CD4-positive, alpha-beta T cell treated with Interleukin-4 for 4 hours (primary cell): ENCODE data around the gene BRF1.
A peak's percentile ranks its signal among the peaks of the same experiment; 100 is the strongest.
"Not testable (repeated sequence)": the region's sequence is repeated elsewhere in the genome, so short reads cannot be mapped to it uniquely, and the experiment has no call there.

ENCODE experiments used
- DNase-seq: peaks from one replicate; pipeline ENCODE4 v3.0.0-alpha.2; 2020

BRF1 gene

DNA sequence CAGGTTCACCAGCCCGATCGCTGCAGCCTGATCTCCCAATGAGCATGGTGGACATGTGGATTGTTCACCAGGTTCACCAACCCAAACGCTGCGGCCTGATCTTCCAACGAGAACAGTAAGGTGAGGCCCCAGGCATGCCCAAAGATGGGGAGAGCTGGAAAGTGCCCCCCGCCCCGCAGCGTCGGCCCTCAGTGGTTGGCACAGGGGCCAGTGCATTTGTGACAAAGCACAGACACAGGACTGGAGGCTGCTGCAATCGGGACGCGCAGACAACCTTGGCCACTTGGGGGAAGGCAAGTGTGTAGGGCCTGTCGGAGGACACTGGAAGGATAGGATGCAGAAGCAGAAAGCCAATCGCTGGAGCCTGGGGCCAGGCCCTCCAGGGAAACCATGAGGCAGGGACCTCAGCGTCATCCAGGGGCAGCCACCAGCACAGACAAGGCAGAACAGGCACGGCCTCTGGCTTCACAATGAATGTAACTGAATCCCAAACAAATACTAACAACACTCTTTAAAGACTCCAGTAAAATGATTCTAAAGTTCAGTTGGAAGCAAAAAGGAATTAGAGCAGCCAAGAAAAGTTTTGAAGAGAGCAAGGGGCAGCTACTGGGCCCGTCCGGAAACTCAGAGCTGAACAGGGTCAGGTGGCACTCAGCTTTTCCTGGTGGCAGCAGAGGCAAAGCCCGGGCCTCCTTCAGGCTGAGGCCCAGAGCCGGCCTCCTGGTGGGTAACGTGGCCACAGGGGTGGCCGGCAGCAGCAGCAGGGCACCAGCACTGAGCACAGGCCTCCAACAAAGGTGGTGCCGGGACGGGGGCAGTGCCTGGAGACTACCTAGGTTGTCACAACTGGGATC lies 13.3 kb downstream of the BRF1 start:
- DNase-seq, result no peak

DNA sequence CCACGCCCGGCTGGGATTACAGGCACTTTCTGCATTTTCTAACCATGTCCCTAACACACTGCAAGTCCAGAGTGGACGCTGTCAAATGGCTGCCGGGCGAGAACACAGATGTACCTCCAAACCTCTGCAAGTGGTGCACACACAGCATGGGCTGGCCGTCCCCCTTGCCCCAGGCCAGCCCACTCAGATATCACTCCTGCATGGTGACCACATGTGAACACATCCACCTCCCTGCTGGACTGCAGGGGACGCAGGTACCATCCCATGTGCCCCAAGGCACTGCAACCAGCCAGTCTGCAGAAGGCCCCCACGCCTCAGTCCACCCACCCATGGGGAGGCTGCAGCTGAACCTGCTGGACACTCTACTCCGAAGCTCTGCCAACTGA lies 14.0 kb downstream of the BRF1 start:
- no peak for DNase-seq

DNA sequence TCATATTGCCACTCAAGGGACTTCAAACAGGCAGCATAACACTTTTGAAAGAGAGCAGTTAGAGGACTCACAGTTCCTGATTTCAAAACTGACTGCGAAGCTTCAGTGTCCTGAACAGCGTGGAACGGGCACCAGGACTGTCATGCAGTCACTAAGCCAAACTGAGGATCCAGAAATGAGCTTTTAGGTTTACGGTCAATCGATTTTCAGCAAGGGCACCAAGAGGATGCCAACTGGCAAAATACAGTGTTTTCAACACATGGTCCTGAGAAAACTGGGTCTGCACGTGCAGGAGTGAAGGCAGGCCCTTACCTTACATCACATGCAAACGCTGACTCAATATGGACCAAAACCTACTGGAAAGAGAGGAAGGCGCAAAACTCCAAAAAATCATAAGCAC lies 15.6 kb downstream of the BRF1 start:
- no peak for DNase-seq

DNA sequence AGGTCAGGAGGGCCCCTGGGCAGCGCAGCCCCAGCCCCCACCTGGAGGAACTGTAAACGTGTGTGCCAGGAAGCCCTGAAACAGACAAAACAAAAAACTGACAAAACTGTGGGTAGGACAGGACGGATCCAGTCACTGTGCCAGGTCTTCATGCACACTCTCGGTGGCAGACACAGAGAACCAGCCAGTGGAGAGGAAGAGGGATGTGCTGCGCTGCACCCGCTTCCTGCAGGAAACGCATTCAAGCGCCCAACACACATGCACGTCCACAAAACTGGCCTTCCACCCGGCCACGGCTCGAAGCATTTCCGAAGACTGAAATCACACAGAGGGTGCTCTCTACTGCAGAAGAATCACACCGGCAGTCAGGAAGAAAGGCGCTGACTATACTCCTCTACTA lies 16.9 kb downstream of the BRF1 start:
- no peak for DNase-seq

DNA sequence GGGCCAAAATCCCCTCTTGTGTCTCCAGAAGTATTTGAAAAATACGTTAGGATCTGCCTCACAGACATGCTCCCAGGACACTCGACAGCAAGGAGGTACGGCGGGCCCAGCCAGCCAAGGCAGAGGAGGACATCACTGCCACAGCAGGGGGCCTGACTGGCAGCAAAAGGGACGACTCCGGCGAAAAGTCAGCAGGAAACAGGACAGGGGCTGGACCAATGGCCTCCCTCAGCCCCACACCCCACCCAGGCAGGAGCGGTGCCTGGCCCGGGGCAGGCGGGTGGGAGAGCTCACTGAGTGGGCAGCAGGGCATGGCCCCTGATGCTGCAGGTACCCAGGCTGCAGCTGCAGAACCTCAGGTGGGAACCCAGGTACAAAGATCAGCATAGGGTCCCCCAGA lies 17.8 kb downstream of the BRF1 start:
- DNase-seq, result no peak

DNA sequence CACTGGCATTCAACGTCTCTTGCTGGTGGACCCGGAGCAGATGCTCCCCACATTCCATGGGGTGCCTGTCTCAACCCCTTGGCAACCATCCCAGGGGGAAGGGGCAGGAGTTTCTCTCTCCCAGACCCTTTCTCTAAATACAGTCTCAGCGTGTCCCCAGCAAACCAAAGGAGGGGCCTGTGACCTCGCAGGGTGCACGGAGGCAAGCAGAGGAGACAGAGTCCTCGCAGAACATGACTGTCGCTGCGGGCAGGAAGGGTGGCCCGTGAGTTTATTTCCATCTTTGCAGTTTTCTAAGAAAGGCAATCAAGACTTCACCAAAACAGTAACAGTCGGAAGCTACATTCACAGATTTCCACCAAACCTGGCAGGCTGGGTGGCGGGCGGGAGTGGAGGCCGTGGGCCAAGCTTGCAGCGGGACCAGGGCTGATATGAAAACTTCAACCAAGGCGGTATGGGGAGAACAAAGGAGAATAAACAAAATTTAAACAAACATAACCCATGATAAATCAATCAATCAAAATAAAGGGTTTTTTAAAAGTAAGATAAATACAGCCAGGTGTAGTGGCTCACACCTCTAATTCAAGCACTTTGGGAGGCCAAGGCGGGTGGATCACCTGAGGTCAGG lies 18.6 kb downstream of the BRF1 start:
- DNase-seq, result no peak

DNA sequence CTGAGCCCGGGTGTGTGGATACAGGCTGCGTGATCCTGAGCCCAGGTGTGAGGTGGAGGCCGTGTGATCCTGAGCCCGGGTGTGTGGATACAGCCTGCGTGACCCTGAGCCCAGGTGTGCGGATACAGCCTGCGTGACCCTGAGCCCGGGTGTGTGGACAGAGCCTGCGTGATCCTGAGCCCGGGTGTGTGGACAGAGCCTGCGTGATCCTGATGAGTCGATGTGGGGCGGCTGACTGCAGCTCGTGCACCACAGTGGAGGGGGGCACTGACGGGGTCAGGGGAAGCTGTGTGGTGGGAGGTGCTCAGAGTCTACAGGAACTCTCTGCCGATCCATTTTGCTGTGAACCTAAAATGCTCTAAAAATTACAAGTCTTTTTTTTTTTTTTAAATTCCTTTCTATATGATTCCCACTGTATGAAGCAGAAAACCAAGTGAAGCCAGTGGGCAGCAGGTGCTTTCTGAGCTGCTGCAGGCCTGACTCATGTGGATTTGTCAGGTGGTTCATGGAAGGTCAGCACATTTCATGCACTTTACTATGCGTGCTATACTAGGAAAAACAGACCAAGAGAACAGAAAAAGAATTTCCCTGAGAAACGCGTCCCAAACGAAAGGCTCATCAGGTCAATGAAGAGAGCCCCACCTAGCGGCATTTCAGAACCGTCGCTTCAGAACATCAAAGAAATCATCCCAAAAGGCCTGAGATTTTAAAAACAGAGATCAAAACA lies 19.3 kb downstream of the BRF1 start:
- DNase-seq, result peak; percentile 30

DNA sequence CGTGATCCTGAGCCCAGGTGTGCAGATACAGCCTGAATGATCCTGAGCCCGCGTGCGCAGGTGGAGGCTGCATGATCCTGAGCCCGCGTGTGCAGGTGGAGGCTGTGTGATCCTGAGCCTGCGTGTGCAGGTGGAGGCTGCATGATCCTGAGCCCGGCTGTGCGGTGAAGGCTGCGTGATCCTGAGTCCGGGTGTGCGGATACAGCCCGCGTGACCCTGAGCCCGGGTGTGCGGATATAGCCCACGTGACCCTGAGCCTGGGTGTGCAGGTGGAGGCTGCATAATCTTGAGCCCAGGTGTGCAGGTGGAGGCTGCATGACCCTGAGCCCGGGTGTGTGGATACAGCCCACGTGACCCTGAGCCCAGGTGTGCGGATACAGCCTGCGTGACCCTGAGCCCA lies 20.3 kb downstream of the BRF1 start:
- no peak for DNase-seq

DNA sequence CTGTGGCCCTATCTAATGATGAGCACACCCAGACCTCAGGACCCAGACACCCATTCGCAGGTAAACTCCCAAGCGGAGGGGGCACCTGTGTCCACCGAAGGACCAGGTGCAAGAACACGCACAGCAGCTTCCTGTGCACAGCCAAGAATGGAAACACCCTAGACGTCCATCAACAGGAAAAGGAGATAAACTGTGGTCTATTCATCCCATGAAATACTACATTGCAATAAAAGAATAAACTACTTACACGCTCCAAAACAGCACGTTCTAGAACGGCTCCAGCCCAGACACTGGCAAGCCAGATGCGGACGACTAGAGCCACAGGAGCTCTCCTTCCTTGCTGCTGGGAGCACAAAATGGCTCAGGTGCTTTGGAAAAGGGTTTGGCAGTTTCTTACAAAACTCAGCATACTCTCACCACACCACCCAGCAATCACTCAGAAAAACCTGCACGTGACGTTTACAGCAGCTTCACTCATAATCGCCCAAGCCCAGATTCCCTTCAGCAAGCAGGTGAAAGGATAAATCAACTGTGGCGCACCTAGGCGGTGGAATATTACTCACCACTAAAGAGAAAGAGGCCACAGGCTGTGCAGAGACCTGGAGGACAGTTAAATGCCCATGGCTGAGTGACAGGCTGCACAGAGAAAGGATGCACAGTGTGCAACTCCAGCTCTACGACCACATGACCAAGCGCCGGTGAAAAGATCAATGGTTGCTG lies 21.0 kb downstream of the BRF1 start:
- no peak for DNase-seq

DNA sequence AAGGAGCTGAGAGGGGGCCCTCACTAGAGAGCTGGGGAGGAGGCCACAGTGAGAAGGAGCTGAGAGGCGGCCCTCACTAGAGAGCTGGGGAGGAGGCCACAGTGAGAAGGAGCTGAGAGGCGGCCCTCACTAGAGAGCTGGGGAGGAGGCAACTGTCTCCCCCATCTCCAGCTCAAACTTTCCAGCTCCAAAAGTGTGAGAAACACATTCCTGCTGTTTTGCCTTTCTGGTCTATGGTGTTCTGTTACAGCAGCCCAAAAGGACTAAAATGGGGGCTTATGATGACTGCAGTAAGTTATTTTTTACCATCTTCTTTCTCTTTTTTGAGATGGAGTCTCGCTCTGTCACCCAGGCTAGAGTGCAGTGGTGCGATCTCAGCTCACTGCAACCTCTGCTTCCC lies 23.4 kb downstream of the BRF1 start:
- not testable (repeated sequence) for DNase-seq

DNA sequence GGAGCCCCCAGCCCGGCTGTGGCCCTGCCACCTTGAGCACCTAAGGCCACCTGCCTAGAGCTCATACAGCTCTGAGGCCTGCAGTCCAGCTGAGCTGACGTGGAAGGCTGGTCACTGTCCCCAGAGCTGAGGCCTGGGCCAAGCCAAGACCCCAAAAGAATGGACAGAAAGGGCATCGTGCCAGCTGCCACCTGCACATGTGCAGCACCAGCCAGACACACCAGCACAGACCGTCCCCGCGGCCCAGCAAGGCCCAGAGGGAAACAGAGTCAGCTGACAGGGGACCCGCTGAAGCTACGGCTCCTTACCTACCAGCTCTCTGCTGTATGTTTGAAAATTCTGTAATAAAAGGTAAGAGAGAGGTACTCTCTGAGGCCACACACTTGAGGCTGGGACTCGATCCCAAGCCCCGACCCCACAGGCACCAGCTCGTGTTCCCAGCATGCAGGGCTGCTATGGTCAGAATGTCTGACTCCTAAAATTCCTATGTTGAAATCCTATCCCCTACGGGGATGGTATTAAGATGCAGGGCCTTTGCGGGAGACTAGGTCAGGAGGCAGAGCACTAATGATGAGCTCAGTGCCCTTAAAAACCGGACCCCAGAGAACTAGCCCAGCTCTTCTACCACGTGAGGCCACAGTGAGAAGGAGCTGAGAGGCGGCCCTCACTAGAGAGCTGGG lies 25.4 kb downstream of the BRF1 start:
- no peak for DNase-seq

DNA sequence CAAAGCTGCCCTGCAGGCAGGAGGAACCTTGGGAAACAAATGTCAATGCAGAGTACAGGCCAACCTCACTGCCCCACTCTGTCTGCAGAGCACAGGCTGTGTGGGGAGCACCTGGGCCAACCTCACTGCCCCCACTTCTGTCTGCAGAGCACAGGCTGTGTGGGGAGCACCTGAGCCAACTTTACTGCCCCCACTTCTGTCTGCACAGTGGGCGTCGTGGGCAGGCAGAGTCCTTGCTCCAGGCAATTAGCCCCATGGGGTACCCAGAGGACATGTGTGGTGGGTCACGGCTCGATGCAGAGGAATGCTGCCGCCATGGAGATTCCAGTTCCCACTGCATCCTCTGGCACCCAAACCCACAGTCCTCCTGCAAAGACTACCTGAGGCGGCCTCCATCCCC lies 26.2 kb downstream of the BRF1 start:
- DNase-seq, result no peak

DNA sequence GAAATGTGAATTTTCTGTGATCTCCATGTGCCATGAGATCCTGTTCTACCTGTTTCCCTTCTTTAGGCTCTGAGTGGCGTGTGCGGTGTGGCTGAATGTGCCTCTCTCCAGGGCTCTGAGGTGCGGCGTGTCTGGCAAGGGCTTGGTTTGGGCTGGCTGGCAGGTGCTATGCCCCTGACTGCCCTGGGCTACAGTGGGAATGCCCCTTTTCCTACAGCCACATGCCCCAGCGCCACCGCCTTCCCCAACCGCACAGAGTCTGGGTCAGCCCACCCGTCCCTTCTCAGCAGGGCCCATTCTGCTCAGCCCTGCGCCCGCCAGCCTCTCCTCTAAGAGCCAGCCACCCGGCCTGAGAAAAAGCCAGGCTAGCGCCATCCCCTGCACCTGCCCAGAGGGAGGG lies 27.7 kb downstream of the BRF1 start:
- DNase-seq, result no peak

DNA sequence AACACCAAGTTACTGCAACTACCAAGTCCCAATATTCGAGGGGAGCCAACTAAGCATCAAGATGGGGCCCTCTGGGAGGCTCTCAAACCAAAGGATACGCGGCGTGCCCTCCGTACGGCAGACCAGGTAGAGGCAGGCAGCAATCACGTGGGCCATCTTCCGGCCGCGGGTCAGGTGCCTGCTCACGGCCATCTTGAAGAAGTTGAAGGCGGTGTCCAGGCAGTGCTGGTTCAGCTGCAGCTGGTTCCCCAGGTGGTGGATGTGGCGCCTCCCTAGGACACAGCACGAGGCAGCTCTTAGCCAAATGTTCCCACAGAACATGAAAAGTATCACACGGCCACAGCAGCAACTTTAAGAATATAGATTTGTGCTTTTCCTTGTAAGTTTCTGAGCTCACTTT lies 28.2 kb downstream of the BRF1 start:
- no peak for DNase-seq

DNA sequence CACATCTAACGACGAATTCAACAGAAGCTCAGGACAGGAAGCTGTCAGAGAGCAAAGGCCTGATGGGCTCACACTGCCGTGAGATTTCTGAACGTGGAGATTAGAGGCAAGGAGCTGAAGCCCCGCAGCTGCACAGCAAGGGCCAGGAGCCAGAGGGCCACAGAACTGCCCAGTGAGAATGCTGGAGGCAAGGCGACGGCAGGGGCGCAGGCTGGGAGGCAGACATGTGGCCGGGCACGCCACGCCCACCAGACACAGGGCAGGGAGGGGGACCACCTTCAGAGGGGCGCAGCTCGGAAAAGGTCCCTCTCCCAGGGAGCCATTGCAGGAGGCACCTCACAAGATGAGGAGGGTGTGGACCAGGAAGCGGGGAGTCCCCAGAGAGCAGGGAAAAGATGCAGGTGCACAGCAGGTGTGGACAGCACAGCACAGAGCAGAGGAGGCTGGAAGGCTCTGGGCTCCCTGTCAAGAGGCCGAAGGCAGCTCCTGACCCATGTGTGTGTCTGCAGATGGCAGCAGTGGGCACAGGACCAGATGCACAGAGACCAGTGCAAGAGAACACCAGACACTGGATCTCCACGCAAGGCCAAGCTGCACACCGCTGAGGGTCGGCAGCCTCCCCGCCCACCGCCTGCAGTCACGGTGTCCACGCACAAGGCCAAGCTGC lies 29.4 kb downstream of the BRF1 start:
- DNase-seq, result no peak

DNA sequence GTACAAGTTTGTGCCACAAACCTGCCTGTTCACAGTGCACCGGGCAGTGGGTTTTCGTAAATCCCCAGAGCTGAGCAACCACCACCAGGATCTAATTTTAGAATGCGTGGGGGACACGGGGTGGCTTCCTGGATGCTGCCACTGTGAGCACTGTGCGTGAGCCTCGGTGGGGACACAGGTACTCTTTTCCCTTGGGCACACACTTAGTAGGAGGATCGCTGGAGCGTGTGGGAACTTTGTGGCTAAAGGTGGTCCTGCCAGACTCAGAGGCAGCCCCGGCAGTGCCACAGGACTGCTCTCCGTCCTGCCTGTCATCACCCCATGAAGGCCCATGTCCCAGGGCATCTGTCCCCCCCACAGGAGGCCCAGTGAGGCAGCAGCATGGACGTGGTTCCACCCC lies 31.4 kb downstream of the BRF1 start:
- DNase-seq, result no peak

DNA sequence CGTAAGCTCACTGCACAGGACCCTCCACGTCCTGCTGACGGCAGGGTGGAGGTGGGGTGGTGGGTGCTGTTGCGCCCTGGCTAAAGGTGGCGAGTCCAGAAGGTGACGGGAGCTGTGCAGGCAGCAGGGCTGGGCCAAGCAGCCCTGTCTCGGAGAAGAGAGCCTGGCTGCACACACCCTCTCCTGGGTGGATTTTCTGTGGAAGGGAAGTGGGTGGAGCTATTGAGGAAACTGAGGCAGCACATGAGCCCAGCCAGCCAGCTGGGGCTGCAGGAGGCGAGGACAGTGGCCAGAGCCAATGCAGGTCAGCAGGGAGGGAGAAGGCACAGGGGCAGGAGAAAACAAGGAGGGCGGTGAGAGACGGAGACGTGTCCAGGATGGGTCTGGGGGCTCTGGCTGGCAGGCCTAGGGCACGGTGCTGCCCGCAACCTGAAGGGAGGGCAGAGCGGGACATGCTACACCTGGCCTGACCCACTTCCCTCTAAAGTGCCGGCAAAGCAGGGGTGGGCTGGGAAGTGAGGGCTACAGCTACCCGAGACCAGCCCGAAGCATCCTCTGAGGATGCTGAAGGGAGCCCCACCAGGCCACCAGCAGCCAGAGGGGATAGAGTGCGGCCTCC lies 32.0 kb downstream of the BRF1 start:
- DNase-seq, result no peak

DNA sequence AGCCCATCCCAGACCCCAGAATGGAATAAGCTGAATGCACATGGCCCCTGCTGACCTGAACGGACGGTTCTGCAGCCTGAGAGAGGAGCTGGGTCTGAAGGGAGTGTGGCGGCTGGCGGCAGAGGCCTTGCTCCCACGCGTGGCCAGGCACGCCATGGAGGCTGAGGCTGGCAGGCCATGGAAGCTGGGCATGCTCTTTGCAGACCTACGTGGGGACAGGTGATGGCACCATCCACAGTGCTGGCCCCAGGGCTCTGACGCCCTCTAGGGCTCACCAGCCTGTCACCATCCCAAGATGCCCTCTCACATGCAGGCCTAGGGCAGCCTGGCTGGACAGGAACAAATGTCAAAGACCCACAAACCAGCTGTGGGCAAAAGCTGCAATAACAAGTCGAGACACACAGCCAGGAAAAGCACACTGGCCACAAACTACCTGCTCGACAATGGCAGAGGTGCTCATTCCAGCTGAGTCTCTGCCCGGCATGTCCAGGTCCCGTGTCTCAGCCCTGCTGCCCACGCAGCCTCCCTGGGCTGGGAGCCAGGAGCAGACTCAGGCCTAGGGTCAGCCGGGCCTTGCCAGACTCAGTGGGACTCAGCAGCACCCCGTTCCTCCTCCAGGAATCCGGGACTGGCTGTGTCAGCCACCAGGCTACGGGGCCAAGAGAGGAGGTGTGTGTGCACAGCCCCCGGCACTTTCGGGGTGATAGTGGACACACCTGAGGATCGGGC lies 32.8 kb downstream of the BRF1 start:
- DNase-seq, result no peak

DNA sequence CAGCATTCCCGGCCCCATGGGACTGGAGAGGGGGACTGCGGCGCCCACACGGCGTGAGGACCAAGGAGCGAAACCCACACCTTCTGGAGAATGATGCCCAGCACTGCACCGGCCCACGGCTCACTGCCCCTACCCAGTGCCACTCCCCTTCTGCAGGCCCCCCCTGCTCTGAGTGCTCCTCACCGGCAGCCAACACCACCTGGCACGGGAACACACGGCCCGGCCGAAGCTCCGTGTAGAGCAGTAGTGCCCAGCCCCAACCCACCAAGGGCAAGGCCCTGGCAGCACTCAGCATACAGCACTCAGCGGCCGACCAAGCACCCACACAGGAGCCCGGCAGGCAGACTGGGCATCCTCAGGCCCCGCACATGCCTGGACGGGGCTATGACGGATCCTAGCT lies 39.0 kb downstream of the BRF1 start:
- no peak for DNase-seq

DNA sequence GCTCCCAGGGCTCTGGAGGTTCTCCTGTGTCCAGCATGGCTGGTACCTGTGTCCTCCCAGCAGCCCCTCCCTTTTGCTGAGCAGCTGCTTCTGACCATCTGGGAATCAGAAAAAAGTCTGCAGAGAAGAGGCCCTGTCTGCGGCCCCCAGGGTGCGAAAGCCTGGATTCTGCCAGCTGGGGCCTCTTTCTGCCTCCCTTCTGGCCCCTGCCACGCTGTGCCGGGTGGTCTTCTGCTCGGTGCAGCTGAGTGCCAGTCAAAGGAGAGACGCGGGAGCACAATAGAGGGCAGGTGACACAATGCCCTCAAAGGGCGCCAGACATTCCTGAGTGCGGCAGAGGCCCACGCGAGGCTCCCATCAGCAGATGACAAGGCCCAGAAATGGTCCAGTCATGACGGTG lies 39.8 kb downstream of the BRF1 start:
- DNase-seq, result no peak

DNA sequence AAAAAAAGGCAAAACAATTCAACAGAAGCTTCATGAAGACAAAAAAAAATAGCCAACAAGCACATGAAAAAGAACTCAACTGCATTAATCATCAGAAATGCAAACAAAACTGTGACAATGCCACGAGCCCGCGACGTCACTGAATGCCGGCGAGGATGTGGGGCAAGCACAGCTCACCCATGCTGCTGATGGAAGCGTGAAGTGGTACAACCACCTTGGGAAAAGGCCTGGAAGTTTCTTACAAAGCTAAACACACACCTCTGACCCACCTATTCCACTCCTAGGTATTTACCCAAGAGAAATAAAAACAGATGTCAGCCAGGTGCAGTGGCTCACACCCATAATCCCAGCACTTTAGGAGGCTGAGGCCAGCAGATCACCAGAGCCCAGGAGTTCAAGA lies 42.0 kb downstream of the BRF1 start:
- DNase-seq, result no peak
